GM12875 (cell line): ENCODE measurements around the gene ARHGEF28.

Experiments
- H3K4me3 ChIP-seq: one replicate; pipeline ENCODE4 v1.5.1; 2011; ENCODE audit warnings: low read depth, low read length, control low read depth
- TF ChIP-seq, protein P1 (sequence below): IDR thresholded peaks from 2 replicates; pipeline ENCODE4 v1.5.1; 2011; ENCODE audit warnings: low read depth, mild to moderate bottlenecking, control low read depth, inconsistent platforms, low read length, moderate library complexity, borderline replicate concordance; ENCODE audit not compliant: insufficient read depth

The ARHGEF28 gene

GRCh38 chr5:73748510-73749400 lies 122.8 kb downstream of the ARHGEF28 start:
- no peak overlapping the region for H3K4me3 ChIP-seq
- TF ChIP-seq, protein P1, sequence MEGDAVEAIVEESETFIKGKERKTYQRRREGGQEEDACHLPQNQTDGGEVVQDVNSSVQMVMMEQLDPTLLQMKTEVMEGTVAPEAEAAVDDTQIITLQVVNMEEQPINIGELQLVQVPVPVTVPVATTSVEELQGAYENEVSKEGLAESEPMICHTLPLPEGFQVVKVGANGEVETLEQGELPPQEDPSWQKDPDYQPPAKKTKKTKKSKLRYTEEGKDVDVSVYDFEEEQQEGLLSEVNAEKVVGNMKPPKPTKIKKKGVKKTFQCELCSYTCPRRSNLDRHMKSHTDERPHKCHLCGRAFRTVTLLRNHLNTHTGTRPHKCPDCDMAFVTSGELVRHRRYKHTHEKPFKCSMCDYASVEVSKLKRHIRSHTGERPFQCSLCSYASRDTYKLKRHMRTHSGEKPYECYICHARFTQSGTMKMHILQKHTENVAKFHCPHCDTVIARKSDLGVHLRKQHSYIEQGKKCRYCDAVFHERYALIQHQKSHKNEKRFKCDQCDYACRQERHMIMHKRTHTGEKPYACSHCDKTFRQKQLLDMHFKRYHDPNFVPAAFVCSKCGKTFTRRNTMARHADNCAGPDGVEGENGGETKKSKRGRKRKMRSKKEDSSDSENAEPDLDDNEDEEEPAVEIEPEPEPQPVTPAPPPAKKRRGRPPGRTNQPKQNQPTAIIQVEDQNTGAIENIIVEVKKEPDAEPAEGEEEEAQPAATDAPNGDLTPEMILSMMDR: no peak

- H3K4me3 ChIP-seq: no peak overlapping the region
- TF ChIP-seq, protein P1: no peak
Observed at GRCh38 chr5:73749485-73750270, 123.7 kb downstream of the ARHGEF28 start.

GRCh38 chr5:73751254-73751914 lies 125.4 kb downstream of the ARHGEF28 start:
- TF ChIP-seq, protein P1: no peak
- no peak overlapping the region for H3K4me3 ChIP-seq

GRCh38 chr5:73754254-73754653 lies 128.3 kb downstream of the ARHGEF28 start:
- TF ChIP-seq, protein P1: no peak
- H3K4me3 ChIP-seq: no peak overlapping the region

- H3K4me3 ChIP-seq: no peak overlapping the region
- TF ChIP-seq, protein P1: no peak
Observed at GRCh38 chr5:73757416-73757815, 131.4 kb downstream of the ARHGEF28 start.

- TF ChIP-seq, protein P1: no peak
- H3K4me3 ChIP-seq: no peak overlapping the region
Observed at GRCh38 chr5:73759771-73760170, 133.8 kb downstream of the ARHGEF28 start.
